SIG-M5 treated with dmso at 0.1 percent for 504 hours (cell line): ENCODE results near the gene CAPZB.

ENCODE experiments used
- DNase-seq: peaks from one replicate; lab custom pipeline; 2025; ENCODE audit not compliant: unreplicated experiment; lab: John Stamatoyannopoulos, UW

Gene CAPZB

GRCh38 chr1:19353596-19353995 is 131.7 kb downstream of the CAPZB start:
- no peak for DNase-seq

- DNase-seq = no peak
Measured at GRCh38 chr1:19352839-19353238, 132.5 kb downstream of the CAPZB start.

GRCh38 chr1:19351873-19352272 is 133.5 kb downstream of the CAPZB start:
- DNase-seq = no peak

GRCh38 chr1:19350566-19350965 is 134.8 kb downstream of the CAPZB start:
- no peak for DNase-seq

- DNase-seq = no peak
Measured at GRCh38 chr1:19349999-19350398, 135.3 kb downstream of the CAPZB start.

GRCh38 chr1:19348441-19349198 is 136.7 kb downstream of the CAPZB start:
- DNase-seq = no peak

- DNase-seq = peak; percentile 34
Measured at GRCh38 chr1:19347533-19348172, 137.7 kb downstream of the CAPZB start.

GRCh38 chr1:19346026-19346425 is 139.3 kb downstream of the CAPZB start:
- no peak for DNase-seq

- DNase-seq = no peak
Measured at GRCh38 chr1:19345391-19345790, 139.9 kb downstream of the CAPZB start.

GRCh38 chr1:19344831-19345230 is 140.5 kb downstream of the CAPZB start:
- DNase-seq = no peak

GRCh38 chr1:19344372-19344810 is 140.9 kb downstream of the CAPZB start:
- no peak for DNase-seq

- no peak for DNase-seq
Measured at GRCh38 chr1:19343617-19344350, 141.6 kb downstream of the CAPZB start.

- no peak for DNase-seq
Measured at GRCh38 chr1:19342894-19343616, 142.3 kb downstream of the CAPZB start.

GRCh38 chr1:19342062-19342750 is 143.1 kb downstream of the CAPZB start:
- DNase-seq = no peak

- DNase-seq = peak; percentile 30
Measured at GRCh38 chr1:19341201-19342061, 143.9 kb downstream of the CAPZB start.

GRCh38 chr1:19340387-19340937 is 144.9 kb downstream of the CAPZB start:
- DNase-seq = no peak

GRCh38 chr1:19339214-19339861 is 146.0 kb downstream of the CAPZB start:
- no peak for DNase-seq

GRCh38 chr1:19338323-19338762 is 147.0 kb downstream of the CAPZB start:
- no peak for DNase-seq

- no peak for DNase-seq
Measured at GRCh38 chr1:19337289-19337688, 148.1 kb downstream of the CAPZB start.
